Activated effector memory CD4-positive, alpha-beta T cell treated with Interleukin-2 at 50 U/mL for 16 hours (primary cell): ENCODE data around the gene KLHDC8B.

Experiments used
- DNase-seq: peaks from one replicate; pipeline ENCODE4 v3.0.0-alpha.2; 2020

Gene KLHDC8B

DNA sequence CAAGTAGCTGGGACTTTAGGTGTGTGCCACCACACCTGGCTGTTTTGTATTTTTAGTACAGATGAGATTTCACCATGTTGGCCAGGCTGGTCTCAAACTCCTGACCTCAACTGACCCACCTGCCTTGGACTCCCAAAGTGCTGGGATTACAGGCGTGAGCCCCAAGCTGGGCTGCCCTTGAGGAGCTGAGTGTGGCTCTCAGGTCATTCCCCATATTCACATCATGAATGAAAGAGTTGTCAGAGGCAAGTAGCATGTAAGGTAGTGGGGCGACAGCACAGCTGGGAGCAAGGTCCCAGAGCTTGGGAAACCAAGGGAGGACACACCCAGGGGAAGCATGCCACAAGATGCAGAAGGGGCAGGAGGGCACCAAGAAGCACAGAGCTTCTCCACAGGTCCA lies 10.2 kb upstream of the KLHDC8B start:
- DNase-seq = no peak

DNA sequence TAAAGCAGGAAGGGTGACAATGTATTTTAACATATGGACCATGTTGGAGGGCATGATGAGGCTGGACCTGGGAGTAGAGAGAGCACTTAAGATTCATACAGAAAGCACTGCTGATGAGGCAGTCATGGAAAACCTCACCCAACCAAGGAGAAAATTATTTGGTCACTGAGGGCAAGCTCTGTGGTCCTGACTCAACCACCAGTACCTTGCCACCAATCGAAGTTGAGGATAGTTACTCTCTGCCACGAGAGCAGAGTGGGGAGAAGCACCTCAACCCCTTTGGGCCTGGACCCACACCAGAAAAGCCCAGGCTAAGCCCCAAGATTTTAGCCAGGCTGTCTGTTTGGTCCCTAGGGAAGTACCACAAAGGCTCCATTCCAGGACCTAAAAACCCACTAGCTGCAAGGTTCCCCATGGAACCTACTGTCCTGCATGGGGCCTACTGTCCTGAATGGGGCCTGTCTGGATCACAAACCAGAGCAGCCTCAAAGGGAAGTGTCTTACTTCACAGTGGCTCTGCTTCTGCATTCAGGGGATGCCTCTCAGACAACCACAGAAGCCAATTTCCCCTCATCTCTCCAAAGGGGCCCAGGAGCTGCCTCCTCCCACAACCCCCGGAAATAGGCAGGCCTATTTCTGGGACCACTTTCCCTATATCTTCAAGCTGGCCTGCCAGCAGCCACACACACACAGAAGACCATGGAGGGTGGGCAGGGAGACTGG lies 9.4 kb upstream of the KLHDC8B start:
- no peak for DNase-seq

DNA sequence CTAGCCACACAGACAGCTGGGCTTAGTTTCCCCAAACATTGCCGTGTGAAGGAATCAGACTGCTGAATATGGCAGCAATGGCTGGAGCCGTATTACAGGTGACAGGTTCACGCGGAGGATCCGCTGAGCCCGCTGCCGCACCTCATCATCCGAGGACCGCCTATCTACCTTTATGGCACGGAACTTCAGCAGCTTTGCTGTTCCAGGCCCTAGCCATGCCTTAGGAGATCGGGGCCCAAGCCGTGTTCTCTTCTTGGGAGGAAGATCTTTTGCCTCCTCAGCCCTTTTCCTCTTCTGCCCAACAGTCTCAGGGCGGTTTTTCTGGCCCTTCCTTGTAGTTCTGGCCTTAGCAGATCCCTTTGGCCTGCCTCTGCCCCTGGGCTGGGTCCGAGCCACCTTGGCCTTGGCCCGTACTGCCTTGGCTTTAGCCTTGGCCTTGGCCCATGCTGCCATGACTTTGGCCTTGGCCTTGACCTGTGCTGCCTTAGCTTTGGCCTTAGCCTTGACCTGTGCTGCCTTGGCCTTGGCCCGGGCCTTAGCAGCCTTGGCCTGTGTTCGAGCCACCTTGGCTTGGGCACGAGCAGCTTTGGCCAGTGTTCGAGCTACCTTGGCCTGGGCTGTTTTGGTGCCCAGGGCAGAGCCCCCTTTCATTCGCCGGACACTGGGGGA lies 8.5 kb upstream of the KLHDC8B start:
- DNase-seq = no peak

DNA sequence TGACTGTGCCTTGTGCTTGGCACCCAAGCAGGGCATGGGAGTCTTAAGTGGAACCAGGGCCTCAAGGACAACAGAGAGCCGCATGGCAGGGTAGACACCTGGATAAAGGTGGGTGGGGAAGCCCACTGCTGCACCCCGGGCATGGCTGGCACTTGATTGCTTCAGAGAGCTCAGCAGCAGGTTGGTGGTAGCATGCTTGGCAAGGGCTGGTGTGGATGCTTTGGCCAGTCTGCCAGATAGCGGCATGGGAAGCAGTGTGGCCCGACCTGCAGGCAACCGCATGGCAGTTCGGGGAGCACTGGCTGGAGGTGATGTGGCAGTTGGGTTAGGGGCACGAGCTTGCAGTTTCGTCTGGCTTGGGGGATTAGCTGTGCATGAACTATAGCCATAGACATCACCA lies 7.8 kb upstream of the KLHDC8B start:
- DNase-seq = no peak

DNA sequence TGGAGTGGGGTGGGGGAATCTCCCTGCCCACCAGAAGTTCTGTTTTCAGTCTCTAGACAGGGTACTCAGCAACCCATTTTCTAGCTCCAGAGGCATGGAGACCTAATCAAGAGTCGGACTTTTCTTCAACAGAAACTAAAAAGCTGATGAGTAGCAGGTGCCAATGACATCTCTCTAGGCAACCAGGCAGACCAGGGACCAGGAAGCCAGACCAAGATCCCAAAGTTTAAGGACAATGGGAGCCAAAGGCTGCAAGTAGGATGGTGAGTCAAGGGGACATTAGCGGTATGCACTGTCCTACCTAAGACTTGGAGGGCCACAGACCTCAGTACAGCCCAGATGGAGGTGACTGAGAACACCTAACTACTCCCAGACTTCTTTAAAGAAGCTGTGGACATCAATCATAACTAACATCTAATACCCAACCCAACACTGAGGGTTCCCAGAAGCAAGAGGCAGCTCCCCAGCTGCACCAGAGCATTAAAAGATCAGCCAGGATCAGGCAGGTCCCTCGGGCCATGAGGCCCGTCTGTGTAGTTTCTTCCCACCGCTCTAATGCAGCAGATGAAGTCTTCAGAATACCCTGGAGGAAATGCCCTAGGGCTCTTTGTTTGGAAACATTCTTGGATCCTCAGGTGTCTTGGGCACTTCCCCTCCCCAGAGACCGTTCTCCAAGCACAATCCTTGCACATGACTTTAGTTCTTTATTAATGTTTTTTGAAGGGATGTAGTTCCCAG lies 6.2 kb upstream of the KLHDC8B start:
- DNase-seq = no peak

DNA sequence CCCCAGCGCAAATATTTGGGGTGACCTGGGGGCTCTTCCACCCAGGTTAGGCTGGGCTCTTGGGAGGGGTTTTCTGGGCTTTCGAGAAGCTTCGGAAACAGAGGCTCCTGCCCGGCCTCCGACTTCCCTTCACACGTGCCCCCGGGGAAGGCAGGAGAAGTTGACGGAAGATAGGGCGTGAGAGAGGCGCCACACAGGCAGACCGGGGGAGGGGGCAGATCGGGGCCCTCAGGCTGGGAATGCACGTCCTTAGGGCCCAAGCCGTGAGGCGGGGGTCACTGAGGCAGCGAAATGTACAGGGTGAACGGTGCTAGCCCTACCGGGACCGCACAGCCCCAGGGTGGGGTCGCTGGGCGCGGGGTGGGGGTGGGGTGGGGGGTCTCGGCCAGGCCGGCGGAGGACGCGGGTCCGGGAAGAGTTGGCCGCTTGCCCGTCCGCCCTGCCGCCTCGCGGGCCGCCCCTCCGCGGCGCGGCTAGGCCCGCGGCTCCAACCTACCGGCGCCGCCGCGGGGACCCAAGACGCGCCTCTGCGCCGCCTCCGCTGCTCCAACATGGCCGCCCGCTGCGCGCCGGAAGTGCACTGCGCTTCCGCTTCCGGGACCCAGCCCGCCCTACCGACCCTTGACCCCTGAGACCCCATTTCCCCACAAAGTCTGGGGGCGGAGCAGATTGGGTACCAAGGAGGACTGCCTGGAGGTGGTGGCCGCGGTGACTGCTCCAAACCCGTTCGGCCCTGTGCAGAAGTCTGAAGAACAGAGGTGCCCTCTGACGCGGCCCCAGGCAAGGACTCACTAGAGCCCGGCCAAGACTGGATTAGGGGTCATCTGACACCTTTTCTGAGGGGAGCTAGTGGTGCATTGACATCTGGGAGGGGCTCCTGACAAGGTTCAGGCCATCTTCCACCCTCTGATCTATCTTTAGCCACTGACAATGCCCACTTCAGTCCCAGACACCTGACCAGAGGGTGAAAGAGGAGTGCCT lies 5.3 kb upstream of the KLHDC8B start, which contains the start of gene CCDC71:
Gene CCDC71, minus strand, starts transcription at position 561 of the 981 bp plus-strand sequence. CDS start 2,123 bp downstream, outside the sequence.
- DNase-seq = peak; percentile 64

DNA sequence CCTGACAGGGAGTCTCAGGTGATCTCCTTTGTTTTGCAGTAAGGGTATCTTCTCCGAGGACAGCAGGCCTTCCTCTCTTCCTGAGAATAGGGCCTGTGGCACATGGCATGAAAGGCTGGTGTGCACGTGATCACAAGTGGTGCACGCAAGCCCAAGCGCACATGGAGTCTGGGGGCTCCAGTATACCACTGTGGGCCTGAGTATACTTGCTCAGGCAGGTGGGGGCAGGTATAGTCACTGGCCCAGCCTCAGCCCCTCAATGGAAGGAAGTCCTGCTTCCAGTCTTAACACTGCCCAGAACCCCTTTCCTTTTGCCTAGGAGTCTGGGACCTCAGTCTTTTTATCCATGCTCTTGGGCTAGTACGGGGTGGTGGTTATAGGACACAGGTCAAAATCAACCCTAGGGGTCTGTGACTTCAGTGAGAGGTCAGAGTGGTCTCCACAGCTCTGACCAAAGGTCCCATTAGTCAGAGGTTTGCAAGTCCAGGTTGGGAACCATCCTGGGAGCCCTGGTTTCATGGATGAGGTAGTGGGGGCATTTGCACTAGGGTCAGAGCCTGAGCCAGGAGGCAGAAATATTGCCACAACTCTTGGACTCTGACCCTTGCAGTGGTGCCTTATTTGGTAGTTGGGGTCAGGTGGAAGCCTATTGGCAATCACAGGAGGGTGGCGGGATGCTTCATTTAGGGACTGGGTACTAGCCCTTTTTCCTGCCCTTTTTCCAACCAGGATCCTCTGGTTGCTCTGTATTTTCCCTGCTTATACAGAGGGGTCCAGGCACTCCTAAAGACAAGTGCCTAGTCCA lies 4.4 kb upstream of the KLHDC8B start:
- DNase-seq = no peak

DNA sequence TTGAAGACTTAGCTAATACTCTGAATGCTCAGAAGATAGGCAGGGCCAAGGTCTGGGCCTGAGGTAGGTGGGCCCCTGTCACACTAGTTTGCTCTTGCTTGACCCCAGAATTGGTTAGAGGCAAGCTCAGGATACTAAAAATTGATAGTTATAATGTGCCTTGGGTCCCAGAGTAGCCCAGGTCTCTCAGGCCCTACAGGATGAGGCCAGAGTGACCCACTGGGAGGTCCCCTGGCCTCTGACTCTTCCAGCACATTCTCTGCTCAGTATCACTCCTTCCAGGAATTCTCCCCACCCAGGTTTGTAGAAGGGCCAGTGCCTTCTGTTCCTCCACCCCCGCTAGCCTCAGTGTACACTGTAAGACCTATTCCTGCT lies 667 bp upstream of the KLHDC8B start:
- DNase-seq = no peak

DNA sequence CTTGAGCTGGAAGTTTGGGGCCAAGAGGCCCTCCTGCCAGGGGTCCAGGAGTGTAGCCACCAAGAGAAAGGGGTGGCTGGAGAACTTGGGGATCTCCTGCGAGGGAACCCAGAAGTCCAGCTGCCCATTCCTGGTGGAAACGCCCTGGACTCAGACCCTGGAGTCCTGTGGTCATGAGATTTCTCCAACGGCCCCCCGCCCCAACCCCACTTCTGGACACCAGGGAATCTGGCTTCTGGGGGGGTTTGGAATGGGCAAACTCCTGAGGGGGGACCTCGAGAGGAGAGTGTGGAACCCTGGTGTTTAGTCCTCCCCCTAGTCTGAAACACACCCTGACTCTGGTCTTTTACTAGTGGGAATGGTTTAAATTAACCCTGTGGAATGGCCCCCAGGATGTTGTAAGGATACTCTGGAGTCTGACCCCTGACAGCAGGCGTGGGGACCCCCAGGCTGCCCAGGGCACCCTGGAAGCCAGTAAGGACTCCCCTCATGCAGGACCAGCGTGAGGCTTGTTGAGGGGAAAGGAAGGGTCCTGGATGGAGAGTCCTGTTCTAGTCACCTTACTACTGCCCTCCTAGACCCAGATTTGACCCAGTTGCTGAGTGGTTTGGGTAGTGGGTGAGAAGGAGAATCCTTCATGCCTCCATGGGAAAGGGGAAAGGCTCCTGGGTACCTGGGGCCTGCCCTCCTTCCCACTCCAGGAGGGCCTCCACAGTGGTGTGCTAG lies 540 bp downstream of the KLHDC8B start:
- DNase-seq = no peak

DNA sequence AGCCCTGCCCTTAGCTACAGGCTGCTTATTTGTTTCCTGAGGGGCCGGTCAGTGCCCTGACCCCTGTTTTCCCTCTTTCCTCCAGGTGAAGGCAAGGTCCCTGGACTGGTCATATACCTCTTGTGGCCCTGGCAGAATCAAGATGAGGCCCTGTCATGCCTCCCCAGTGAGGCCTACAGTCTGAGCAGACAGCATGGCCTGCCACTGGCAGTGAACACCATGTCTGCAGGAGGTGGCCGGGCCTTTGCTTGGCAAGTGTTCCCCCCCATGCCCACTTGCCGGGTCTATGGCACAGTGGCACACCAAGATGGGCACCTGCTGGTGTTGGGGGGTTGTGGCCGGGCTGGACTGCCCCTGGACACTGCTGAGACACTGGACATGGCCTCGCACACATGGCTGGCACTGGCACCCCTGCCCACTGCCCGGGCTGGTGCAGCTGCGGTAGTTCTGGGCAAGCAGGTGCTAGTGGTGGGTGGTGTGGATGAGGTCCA lies 1.2 kb downstream of the KLHDC8B start:
- no peak for DNase-seq

DNA sequence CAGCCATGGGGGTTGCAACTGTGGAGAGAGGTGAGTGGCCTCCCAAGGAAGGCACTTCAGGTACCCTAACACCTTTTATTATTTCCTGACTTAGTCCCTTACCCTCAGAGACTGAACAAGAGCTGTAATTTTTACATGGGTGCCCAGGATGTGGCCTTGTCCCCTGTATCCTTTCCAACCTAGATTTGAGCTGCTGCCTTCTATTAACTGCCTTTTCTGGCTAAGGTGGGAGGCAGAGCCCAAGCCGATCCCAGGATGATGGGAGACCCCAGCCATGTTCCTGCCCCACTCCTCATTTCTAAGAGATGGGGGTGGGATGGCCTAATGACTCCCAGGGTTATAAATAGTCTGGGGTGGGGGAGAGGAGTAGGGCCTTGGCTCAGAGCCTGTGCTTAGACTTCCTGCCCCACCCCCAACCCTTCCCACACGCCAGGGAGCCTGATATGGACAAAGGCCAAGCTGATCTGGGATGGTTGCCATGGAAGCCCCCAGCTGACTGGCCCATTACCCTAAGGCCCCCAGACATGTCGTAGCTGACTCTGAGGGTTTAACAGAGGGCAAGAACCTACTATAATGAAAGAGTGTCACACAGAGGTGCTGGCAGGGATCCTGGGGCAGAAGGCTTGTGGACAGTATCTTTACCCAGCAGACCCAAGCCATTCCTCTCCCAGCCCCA lies 1.9 kb downstream of the KLHDC8B start:
- DNase-seq = no peak

DNA sequence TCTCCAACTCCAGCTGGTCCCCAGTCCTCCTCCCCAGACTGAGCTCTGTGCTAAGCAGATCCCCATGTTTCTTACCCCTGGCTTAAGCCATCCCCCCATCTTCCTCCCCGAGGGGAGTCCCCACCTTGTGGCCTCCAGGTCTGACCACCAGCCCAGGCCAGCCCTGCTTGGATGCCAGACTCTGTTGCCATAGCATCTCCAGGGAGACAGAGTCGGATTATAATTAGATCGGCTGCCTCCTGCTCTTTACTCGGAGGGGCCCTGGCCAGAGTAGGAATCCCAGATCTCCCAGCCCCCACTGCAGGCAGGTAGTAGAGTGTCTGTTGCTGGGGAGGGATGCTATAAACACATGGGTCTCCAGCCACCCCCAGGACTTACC lies 2.4 kb downstream of the KLHDC8B start:
- no peak for DNase-seq

DNA sequence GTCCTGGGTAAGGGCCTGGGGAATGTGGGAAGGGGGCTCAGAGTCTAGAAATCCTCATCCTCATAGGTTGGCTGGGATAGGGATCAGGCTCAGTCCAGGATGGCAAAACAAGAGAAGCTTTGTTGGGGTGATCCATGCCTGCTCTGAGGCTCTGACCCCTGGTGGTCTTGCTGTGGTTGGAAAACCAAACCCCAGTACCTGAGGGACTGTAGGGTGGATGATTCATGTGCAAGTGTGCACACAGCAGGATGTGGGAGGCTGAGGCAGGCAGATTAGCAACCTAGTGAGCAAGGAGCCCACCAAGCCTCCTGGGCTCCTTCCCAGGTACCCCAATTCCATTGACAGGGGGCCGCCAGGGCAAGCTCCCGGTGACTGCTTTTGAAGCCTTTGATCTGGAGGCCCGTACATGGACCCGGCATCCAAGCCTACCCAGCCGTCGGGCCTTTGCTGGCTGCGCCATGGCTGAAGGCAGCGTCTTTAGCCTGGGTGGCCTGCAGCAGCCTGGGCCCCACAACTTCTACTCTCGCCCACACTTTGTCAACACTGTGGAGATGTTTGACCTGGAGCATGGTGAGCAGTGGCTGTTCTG lies 3.1 kb downstream of the KLHDC8B start:
- no peak for DNase-seq

DNA sequence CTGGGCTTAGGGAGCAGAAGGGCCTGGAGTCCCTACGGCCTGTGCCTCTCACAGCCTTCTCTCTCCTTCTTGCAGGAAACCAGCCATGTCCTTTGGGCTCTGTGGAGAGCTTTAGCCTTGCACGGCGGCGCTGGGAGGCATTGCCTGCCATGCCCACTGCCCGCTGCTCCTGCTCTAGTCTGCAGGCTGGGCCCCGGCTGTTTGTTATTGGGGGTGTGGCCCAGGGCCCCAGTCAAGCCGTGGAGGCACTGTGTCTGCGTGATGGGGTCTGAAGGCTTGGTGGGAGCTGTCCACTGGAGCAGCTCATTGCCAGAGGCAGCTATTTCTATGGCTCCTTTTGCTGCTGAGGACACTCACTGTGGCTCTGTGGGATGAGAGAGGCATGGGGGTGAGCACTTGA lies 4.1 kb downstream of the KLHDC8B start:
- no peak for DNase-seq

DNA sequence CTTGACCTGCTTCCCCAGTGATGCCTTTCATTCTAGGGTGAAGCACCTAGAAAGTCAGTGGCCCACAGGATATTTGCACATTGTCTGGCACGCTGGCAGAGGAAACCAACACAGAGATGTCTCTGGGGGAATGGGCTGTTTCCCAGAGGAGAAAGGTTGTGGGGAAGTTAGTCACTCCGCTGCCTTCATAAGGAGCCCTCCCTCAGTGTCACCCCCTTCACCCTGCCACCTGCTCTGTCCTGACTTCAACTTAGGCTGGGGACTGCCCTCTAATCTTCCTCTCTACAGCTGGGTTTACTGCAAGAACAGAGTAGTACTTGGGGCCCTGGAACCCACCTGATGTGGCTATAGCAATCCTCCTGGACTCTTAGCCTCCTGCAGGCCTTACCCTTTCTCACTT lies 5.7 kb downstream of the KLHDC8B start:
- DNase-seq = no peak

DNA sequence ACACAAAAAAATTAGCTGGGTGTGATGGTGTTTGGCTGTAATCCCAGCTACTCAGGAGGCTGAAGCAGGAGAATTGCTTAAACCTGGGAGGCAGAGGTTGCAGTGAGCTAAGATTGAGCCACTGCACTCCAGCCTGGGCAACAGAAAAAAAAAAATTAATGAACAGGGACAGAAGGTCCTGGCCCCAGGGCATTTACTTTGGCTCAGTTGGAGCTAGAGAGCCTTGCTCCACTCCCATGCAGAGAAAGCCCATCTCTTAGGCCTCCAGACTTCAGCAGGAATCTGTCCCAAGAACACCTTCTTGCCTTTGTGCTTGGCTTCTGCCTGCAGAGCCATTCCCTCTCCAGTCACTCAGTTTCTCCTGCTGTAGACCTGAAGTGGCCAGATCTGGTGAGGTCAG lies 8.7 kb downstream of the KLHDC8B start:
- DNase-seq = no peak

DNA sequence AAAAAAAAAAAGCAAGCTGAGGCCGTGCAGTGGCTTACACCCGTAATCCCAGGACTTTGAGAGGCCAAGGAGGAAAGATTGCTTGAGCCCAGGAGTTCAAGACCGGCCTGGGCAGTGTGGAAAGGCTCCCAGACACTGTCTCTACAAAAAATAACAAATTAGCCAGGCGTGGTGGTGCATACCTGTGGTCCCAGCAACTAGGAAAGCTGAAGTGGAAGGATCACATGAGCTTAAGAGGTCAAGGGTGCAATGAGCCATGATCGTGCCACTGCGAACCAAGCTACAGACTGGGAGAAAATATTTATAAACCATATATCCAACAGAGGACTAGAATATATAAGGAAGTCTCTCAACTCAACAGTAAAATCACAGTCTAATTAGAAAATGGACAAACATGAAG lies 10.0 kb downstream of the KLHDC8B start:
- DNase-seq = no peak

DNA sequence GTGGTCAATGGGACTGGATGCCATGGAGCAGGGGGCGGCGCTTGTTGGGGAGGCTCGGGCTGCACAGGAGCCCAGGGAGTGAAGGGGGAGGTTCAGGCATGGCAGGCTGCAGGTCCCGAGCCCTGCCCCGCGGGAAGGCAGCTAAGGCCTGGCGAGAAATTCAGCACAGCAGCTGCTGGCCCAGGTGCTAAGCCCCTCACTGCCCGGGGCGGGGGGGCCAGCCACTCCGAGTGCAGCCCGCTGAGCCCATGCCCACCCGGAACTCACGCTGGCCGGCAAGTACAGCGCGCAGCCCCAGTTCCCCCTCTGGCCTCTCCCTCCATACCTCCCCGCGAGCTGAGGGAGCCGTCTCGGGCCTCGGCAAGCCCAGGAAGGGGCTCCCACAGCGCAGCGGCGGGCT lies 11.3 kb downstream of the KLHDC8B start:
- no peak for DNase-seq

DNA sequence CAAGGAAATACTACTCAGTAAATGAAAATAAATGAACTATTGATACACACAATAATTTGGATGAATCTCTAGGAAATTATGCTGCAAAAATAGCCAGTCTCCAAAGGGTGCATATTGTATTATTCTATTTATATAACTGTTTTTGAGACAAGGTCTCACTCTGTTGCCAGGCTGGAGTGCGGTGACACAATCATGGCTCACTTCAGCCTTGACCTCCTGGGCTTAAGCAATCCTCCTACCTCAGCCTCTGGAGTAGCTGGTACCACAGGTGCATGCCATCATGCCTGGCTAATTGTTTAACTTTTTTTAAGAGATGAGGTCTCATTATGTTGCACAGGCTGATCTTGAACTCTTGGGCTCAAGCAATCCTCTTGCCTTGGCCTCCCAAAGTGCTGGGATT lies 12.5 kb downstream of the KLHDC8B start:
- DNase-seq = no peak

DNA sequence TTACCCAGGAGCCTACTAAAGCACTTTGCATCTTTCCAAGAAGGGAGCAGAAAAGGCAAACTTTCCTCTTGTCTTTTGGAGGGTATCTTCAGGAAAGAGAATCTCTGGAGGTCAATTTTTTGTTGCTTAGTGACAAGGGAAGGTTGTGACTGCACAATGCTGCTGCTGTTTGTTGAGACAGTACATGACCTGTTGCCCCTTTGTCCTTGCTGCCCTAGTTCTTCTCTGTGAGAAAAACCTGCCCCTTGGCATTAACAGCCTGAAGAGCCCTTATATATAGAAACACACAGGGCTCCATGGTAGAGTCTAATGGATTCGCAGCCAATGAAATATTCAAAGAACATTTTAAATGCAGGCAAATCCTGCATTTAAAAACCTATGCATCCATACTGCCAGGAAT lies 20.3 kb downstream of the KLHDC8B start:
- no peak for DNase-seq
